Right lung (tissue), 10 donors: ENCODE data around the gene AMN1. TPM values are rescaled to one million over a fixed set of nuclear protein-coding genes. Genes with fewer than 3 reads are reported as not detected.
"Not testable (repeated sequence)": the region's sequence is repeated elsewhere in the genome, so short reads cannot be mapped to it uniquely, and the experiment has no call there.

Source experiments
- DNase-seq, 2 donors: peaks; one replicate each; pipeline ENCODE4 v3.0.0-alpha.2; 2013
- long read RNA-seq, 8 donors: transcript quantifications; one replicate each; lab custom pipeline, GENCODE V29; 2026
- polyA plus RNA-seq, 5 donors: library from polyadenylated mRNA; unstranded; fragments of 120-200 nt; gene quantifications; one replicate each; pipeline versions ENCODE4 v1.2.1 to v1.2.3, GENCODE V29; 2013; ENCODE audit warnings: inconsistent platforms in 1 of 5, low replicate concordance in 1 of 5; ENCODE audit not compliant: insufficient read length in 5 of 5, insufficient read depth in 1 of 5

Gene AMN1
- polyA plus RNA-seq, result 10 to 100 TPM; 15.0 to 22.0 (median 21.4) TPM
- long read RNA-seq, donor 1, transcript AMN1-201 (7 exons, 2,110 nt), result major isoform, 9 of 15 reads
- long read RNA-seq, donor 1, partial matches to known transcripts, result 0 of 15 reads
- long read RNA-seq, donor 1, other reads (novel, unspliced or antisense), result 0 of 15 reads
- long read RNA-seq, donor 2, partial matches to known transcripts, result 0 of 5 reads
- long read RNA-seq, donor 2, other reads (novel, unspliced or antisense), result 0 of 5 reads
- long read RNA-seq, donor 3, partial matches to known transcripts, result 0 of 7 reads
- long read RNA-seq, donor 3, other reads (novel, unspliced or antisense), result 0 of 7 reads
- long read RNA-seq, donor 4, partial matches to known transcripts, result 0 of 4 reads
- long read RNA-seq, donor 4, other reads (novel, unspliced or antisense), result 0 of 4 reads
- long read RNA-seq, donor 5, transcript AMN1-201 (7 exons, 2,110 nt), result major isoform, 7 of 15 reads
- long read RNA-seq, donor 5, partial matches to known transcripts, result 0 of 15 reads
- long read RNA-seq, donor 5, other reads (novel, unspliced or antisense), result 0 of 15 reads
- long read RNA-seq, donor 6, partial matches to known transcripts, result 0 of 8 reads
- long read RNA-seq, donor 6, other reads (novel, unspliced or antisense), result 0 of 8 reads
- long read RNA-seq, donor 7, partial matches to known transcripts, result 0 of 4 reads
- long read RNA-seq, donor 7, other reads (novel, unspliced or antisense), result 0 of 4 reads
- long read RNA-seq, donor 8, partial matches to known transcripts, result 0 of 4 reads
- long read RNA-seq, donor 8, other reads (novel, unspliced or antisense), result 0 of 4 reads

DNA sequence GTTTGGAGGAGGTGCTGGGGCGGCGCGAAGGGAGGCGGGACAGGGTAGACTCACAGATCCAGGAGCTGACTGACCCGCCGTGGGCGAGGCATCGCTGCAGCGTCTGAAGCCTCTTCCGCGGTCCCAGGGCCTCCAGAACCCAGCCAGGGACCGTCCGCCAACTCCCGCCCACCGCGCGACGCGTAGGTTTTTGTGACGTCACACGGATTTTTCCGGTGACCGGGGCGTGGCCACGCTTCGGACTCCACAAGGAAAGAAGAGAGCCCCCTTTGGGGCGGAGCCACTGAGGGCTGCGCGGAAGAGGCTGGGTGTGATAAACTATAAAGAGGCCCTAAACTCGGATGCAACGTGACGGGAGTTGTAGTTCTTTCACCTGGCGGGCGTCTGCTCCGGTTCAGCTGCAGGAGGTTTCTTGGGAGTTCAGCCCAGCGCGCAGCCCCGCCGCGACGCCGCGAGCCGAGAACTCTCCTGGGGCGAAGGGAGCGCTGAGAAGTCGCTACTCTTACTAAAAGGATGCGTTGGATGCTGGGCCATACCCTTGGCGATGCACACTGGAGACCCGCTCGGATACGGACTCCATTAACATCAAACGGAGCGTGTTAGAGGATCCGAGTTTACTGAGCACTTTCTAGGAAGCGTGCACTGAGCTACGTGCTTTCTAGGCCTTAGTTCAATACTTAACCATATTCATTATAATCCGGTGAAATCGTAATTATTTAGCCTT is at the start of gene AMN1:
TSS of gene AMN1 (minus strand) at position 105 of the 724 bp plus-strand sequence. CDS start at position 92, 13 bp downstream.
- DNase-seq, result peak; percentile 100

DNA sequence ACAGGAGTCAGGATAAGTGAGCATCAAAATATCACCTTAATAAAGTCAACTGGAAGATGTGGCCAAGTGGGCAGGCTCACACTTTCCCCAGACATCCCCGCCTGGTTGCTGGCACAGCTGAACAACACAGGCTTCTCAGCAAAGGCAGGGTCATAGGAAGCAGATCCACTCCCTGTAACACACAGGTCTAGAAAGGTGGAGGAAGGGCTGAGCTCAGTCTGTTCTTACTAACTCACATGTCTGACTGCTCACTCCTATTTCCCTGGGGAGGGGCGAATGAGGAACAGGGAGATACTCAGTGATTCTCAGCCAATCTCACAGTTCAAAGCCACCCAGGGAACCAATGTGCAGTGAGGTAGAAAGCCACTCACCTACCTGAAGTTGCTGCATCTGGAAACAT is 45.0 kb upstream of the AMN1 start:
- DNase-seq, result no peak

DNA sequence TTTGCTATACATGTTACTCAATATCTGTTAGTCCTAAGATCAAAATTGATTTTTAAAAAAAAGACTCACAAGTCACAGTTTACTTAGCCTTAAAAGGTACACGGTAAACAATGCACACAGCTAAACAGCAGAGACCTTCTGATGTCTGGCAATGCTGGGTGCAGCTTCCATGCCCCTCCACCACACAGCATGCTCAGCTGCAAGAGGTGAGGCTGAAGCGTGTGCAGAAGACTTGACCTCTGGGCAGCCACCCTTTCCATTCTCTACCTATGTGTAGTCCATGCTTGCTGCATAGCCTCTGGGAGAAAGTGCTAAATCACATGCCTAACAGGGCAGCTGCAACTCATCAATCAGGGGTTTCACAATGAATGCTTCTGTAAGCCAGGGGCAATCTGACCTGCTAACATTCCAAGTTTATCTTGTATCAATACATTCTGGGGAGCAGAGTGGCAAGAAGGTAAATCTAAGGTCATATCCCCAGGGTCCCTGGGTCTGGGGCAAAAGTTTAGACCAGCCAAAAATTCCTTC is 44.5 kb upstream of the AMN1 start:
- DNase-seq, result no peak

DNA sequence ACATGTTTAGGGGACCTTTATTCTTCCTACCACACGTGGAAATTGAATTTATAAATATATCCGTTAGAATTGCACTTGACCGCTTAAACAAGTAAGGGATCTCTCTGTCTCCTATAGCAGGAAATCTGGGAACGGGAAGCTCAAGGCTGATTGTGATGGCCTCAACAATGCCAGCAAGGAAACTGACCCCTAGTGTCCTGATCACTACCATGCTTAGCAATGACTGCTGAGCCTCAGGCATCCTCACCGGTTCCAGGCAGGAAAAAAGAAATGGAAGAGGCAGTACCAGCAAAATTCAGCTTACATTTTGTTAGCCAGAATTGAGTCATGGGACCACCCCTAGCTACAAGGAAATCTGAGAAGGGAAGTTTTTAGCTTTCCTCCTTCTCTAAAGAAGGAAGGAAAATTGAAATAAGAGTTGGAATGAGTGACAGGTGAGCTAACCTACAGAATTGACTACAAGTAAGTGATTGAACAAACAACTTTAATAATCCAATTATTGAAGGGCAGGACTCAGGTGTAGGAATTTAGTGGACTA is 43.9 kb upstream of the AMN1 start:
- DNase-seq, result no peak

DNA sequence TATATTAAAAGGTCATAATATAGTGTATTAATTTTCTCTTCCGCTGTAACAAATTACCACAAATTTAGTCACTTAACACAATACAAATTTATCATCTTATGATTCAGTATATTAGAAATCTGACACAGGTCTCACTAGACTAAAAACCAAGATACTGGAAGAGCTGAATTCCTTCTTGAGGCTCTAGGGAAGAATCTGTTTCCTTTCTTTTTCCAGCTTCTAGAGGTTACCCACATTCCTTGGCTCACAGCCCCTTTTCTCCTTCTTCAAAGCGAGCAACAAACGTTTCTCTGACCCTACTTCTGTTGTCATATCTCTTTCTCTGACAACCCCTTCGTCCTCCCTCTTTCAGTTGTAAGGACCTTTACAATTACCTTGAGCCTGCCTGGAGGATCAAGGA is 43.4 kb upstream of the AMN1 start:
- no peak for DNase-seq

DNA sequence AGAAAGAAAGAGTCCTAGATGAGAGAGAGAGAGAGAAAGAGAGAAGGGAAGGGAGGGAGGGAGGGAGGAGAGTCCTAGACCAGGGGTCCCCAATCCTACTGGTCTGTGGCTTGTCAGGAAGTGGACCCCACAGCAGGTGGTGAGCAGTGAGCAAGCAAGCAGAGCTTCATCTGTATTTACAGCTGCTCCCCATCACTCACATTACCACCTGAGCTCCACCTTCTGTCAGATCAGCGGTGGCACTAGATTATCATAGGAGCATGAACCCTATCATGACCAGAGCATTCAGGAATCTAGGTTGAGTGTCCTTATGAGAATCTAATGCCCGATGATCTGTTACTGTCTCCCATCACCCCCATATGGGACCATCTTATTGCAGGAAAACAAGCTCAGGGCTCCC is 39.2 kb upstream of the AMN1 start:
- DNase-seq, result no peak

DNA sequence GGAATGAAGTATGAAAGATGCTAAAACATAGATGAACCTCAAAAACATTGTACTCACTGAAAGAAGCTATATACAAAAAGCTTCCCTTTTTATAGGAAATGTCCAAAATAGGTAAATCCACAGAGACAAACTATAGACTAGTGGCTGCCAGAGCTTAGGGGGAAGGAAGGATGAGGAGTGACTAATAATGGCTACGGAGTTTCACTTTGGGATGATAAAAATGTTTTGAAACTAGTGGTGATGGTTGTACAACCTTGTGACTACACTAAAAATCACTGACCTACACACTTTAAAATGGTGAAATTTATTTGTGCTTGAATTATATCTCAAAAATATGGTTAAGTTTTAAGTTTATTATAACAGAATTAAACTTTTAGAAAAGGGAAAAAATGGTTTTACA is 37.1 kb upstream of the AMN1 start:
- DNase-seq, result no peak

DNA sequence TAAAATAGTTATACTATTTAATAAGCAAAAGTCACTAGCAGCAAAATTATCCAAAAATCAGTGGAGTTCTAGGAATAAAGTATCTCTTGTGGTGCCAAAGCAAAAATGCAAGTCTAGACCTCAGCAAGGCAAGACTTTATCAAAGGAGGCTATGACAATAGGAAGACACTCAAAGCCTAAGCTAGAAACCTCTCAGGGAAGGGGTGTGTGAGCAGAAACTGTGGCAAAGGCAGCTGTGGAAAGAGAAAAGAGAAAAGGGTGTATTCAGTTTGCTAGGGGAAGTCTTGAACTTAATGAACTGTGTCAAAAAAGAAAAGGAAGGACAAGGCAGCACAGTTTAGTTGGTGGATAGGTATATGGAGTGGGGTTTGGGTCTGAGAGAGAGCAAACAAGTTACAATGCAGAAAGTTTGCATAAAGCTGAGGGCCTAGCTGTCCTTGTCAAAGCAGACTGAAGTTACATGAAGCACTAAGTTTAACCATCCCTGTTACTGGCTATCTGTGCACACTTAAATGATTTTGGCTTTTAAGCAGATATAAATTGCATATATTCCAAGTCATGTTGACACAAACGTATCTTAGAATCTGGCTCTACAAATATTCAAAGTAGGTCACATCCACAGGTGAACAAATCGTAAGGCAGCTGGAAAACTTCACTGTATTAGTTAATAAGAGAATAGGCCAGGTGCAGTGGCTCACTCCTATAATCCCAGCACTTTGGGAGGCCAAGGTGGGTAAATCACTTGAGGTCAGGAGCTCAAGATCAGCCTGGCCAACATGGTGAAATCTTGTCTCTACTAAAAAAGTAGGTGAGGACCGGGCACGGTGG is 31.0 kb upstream of the AMN1 start:
- DNase-seq, result no peak

DNA sequence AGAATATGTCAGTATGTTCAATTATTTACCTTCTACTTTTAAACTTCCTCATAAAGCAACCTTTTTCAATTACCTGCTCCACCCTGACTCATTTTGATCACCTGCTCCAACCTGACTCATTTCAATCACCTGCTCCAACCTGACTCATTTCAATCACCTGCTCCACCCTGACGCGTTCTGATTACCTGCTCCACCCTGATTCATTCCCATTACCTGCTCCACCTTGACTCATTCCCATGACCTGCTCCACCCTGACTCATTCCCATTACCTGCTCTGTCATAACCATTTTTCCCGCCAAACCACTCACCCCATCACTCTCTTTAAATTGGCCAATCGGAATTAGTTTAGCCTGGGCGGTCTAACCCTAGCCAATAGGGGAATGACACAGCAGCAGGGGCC is 29.5 kb upstream of the AMN1 start:
- DNase-seq, result not testable (repeated sequence)

DNA sequence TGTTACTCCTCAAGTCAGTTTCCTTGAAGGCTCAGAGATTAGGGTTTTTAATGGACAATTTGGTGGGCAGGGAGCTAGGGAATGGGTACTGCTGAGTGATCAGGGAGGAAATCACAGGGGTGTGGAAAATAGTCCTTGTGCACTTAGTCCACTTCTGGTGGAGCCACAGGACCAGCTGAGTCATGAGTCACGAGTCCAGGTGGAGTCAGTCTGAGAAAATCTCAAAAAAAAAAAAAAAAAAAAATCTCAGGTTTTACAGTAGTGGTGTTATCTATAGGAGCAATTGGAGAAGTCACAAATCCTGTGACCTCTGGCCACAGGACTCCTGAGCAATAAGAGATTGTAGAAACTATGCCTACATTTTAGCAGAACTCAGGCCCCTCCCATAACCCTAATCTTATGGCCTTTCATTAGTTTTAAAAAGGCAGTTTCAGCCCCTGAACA is 28.2 kb upstream of the AMN1 start:
- DNase-seq, result no peak

DNA sequence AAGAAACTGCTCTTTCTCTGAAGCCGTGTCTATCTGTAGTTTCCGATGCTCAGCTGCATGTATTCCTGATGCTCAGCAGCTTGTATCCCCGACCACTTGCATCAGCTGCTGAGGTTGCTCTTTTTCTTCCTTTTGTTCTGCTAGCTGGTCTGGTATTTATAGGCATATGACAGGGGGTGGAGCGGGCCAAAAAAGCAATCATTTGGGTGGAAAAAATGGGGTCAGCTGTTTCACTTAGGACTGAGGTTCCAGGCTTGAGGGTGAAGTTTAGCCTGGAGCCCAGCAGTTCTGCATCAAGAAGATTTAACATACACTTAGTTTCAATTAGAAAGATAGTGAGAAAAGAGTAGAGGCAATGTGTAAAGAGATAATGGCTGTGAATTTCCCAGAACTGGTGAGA is 23.6 kb upstream of the AMN1 start:
- no peak for DNase-seq

DNA sequence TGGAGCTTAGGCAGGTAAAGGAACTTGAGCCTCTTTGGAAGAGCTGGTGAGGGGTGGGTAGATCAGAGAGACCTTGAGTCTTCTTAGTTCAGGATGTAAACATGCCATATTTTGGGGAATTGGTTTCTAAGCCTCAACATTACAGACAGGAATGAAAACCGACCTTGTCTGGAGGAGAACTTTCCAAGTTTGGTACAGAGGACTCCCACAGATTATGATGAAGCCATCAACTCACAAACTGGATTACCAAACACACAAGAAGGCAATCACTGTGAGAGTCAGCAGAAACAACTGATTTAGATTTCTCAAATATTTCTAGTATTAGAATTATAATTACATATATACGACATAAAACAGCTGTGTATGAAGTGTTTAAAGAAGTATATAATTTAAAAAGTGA is 22.3 kb upstream of the AMN1 start:
- no peak for DNase-seq

DNA sequence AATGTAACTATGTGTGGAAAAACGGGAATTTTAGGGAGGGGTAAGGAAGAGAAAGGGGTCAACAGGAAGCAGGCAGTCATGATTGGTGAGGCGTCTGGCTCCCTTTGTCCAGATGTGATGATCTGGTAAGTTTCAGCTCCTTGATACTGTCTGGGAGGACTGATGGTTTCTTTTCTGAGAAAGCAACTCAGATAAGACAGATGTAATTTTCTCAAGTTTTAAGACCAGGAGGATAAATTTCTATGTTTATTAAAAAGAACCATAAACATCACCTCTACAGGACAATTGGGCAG is 21.9 kb upstream of the AMN1 start:
- no peak for DNase-seq

DNA sequence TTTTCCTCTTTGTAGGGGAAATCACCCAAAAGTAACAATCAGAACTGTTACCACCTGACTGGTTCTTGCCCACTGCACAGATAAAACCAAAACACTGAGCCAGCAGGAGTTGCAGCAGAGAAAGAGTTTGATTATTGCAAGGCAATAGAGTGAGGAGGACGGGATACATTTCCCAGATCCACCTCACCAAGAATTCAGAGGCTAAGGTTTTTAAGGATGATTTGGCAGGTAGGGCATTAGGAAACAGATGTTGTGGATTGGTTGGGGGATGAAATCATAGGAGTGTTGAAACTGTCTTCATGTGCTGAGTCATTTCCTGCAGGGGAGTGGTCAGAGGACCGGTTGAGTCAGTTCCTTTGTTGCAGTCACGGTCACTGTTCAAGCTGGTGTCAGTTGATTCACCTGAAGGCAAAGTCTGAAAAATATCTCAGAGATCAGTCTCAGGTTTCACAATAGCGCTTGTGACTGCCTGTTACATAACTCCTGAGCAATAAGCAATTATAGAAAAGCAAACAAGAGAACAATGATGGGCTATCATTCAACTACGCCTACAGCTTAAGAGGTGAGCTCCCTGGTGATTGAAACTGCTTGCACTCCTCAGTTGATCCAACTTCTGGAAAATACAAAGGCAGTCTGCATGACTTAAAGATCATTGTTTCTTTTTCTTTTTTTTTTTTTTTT is 20.3 kb upstream of the AMN1 start:
- no peak for DNase-seq

DNA sequence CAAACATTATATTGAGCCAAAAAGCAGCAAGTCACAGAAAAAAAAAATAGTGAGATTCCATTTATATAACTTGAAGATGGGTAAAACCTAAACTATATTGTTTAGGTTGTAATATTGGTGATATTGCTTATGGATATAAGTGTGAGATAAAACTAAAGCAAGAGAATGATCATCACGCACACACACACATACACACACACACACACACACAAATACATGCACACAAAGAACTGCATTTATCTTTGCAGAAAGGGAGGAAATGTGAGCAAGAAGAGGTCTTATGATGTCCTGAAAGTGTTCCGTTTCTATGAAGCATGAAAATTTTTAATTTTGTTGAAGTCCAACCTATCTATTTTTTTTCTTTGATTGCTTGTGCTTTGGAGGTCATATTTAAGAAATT is 16.4 kb upstream of the AMN1 start:
- no peak for DNase-seq

DNA sequence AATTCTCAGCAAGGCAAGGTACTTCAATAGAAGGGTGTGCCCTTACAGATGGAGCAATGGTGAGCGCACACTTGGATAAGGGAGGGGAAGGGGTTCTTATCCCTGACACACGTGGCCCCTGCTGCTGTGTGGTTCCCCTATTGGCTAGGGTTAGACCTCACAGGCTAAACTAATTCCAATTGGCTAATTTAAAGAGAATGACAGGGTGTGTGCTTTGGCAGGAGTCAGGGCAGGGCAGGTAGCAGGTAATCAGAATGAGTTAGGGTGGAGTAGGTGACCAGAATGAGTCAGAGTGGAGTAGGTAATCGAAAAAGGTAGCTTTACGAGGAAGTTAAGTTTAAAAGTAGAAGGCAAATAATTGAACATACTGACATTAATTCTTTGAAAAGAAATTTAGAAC is 15.5 kb upstream of the AMN1 start:
- DNase-seq, result not testable (repeated sequence)

DNA sequence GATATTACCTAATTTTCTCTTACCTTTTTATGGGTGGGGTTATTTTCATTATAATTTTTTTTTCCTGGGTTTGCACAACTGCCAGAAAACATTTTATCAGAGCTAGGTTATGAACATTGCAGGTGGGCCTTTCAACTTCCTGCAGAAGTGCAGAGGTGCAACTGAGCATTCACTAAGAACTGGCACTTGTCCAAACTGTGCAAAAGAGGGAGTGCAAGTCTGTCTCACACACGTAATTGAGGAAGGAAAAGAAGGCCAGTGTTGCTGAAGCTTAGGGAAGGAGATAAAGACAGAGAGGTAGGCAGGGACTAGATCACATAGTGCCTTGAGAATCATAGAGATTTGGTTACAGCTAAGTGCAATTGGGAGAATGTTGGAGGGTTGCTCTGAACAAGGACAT is 14.1 kb upstream of the AMN1 start:
- no peak for DNase-seq

DNA sequence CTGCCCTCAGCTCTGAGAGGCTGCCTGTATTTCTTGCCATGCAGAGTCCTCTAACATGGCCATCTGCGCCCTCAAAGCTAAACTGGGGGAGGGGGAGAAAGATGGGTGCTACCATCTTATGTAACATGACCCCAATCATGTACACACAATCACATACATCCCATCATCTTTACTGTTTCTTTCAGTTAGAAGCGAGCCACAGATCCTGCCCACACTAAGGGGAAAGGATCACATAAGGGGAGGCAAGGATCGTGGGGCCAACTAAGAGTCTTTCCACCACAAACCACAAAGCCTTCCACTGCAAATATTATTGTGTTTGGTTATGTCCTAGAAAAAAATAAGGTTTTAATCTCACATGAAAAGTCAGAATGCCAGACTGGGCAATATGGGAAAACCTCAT is 11.8 kb upstream of the AMN1 start:
- no peak for DNase-seq

DNA sequence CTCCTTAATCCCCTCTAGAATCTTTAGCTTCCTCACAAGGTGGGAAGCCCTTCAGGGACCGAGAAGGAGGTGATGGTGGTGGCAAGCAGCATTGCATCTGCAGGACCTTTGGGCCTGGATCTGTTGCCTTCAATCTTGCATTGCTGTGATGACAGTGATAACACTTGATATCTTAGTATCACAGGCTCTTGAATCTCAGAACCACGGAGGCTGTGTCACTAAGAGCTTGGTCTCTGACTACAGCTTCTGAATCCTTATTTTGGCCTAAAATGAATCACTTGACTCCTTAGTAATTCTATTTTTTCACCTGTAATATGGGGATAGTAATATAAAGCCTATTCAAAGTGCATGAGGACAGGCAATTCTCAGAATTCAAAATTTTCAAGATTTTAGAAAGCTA is 8.9 kb upstream of the AMN1 start:
- no peak for DNase-seq

DNA sequence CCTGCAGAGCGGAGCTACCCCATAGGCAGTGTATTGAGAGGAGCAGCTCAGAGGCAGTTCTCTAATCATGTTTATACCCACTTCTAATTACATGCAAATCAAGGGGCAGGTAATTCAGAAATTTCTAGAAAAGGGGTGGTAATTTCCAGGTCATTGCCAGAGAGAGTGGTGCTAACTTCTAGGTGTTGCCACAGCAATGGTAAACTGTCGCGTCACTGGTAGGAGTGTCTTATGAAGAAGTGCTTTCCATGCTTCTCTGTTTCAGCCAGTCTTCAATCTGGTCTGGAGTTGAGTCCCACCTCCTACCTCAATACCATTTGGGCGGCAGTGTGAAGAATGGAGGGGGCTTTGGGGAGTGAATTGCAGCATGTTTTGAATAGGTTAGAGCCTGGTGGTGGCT is 8.5 kb upstream of the AMN1 start:
- no peak for DNase-seq

DNA sequence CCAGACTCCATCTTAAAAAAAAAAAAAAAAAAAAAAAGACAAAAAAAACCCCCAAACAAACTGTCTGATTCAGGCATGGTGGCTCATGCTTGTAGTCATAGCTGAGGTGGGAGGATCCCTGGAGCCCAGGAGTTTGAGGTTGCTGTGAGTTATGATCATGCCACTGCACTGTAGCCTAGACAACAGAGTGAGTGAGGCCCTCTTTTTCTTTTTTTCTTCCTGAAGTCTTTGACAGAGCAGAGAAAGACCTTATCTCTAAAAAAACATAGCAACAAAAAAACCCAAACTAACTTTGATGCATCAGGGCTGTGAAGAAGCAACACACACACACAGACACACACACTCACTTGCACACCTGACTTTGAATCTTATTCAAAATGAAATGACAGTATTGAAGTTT is 7.7 kb upstream of the AMN1 start:
- DNase-seq, result no peak
